ENCODE data around the gene TUT1. TPM values are rescaled to one million over a fixed set of nuclear protein-coding genes. Genes with fewer than 3 reads are reported as not detected.

TUT1 gene
- total and polyA plus RNA-seq, 2 experiments from 2014 or later: 12.8 to 22.2 TPM

DNA sequence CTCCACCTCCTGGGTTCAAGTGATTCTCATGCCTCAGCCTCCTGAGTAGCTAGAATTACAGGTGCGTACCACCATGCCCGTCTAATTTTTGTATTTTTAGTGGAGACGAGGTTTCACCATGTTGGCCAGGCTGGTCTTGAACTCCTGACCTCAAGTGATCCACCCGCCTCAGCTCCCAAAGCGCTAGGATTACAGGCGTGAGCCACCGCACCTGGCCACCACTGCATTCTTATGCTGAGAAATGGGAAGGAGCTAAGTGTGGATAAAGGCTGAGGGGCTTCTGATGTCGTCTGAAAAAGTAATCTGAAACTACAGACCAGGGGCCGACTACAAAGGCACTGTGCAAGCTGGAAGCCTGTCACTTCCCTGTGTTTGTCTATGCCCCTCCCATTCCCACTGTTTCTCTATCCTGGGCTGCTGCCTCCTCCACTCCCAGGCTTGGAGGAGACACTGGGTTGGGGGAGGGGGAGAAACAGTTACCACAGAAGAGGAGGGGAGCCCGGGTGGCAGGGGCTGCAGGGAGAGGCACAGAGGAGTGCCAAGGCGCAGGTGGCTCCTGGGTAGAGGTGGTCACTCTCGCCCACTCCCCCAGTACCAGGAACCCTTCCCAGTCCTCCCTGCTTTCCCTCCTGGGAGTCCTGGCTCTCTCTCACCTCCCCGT lies 13.3 kb upstream of the TUT1 start:
- Histone ChIP-seq H3K4me2 (peak overlapping the region; percentile 43; the same call in 1 of the 2 replicates), H3K27me3 (ENCODE audit: insufficient read depth) (peaks cover 43% of the 10 kb centered on the region), H3K79me2 (replicated peaks; ENCODE audit: insufficient read depth) (peaks cover 14% of the 10 kb centered on the region), H3K9me2 (ENCODE audit: insufficient read depth) (no peaks in the 10 kb centered on the region), H3K4me1 (ENCODE audit: insufficient read depth) (peaks cover 14% of the 10 kb centered on the region; the same call in 1 of the 2 replicates), H2AFZ (no peak overlapping the region), H3K4me3 (no peak overlapping the region), H3K27ac (ENCODE audit: low read depth) (no peak overlapping the region), H3K36me3 (ENCODE audit: insufficient read depth) (no peaks in the 10 kb centered on the region), H4K20me1 (replicated peaks; ENCODE audit: insufficient read depth) (peaks cover 10% of the 10 kb centered on the region; the same call in 1 of the 2 replicates), H3F3A (replicated peaks; ENCODE audit: low read depth) (peaks cover 20% of the 10 kb centered on the region)
- Mint-ChIP-seq H3K27ac (no peak overlapping the region), H3K9me3 (no peaks in the 10 kb centered on the region; the same call in 2 of the 3 replicates), H3K4me3 (no peak overlapping the region), H3K36me3 (ENCODE audit: low read depth) (peaks cover 20% of the 10 kb centered on the region), H3K4me1 (peaks cover 55% of the 10 kb centered on the region), H3K27me3 (ENCODE audit: insufficient read depth, low read depth, poor library complexity) (peaks cover 30% of the 10 kb centered on the region)
- ATAC-seq (peak; percentile 0; the same call in 1 of the 3 replicates), DNase-seq (ENCODE audit: low spot score) (peak; percentile 67)
- TF ChIP-seq, protein P1, sequence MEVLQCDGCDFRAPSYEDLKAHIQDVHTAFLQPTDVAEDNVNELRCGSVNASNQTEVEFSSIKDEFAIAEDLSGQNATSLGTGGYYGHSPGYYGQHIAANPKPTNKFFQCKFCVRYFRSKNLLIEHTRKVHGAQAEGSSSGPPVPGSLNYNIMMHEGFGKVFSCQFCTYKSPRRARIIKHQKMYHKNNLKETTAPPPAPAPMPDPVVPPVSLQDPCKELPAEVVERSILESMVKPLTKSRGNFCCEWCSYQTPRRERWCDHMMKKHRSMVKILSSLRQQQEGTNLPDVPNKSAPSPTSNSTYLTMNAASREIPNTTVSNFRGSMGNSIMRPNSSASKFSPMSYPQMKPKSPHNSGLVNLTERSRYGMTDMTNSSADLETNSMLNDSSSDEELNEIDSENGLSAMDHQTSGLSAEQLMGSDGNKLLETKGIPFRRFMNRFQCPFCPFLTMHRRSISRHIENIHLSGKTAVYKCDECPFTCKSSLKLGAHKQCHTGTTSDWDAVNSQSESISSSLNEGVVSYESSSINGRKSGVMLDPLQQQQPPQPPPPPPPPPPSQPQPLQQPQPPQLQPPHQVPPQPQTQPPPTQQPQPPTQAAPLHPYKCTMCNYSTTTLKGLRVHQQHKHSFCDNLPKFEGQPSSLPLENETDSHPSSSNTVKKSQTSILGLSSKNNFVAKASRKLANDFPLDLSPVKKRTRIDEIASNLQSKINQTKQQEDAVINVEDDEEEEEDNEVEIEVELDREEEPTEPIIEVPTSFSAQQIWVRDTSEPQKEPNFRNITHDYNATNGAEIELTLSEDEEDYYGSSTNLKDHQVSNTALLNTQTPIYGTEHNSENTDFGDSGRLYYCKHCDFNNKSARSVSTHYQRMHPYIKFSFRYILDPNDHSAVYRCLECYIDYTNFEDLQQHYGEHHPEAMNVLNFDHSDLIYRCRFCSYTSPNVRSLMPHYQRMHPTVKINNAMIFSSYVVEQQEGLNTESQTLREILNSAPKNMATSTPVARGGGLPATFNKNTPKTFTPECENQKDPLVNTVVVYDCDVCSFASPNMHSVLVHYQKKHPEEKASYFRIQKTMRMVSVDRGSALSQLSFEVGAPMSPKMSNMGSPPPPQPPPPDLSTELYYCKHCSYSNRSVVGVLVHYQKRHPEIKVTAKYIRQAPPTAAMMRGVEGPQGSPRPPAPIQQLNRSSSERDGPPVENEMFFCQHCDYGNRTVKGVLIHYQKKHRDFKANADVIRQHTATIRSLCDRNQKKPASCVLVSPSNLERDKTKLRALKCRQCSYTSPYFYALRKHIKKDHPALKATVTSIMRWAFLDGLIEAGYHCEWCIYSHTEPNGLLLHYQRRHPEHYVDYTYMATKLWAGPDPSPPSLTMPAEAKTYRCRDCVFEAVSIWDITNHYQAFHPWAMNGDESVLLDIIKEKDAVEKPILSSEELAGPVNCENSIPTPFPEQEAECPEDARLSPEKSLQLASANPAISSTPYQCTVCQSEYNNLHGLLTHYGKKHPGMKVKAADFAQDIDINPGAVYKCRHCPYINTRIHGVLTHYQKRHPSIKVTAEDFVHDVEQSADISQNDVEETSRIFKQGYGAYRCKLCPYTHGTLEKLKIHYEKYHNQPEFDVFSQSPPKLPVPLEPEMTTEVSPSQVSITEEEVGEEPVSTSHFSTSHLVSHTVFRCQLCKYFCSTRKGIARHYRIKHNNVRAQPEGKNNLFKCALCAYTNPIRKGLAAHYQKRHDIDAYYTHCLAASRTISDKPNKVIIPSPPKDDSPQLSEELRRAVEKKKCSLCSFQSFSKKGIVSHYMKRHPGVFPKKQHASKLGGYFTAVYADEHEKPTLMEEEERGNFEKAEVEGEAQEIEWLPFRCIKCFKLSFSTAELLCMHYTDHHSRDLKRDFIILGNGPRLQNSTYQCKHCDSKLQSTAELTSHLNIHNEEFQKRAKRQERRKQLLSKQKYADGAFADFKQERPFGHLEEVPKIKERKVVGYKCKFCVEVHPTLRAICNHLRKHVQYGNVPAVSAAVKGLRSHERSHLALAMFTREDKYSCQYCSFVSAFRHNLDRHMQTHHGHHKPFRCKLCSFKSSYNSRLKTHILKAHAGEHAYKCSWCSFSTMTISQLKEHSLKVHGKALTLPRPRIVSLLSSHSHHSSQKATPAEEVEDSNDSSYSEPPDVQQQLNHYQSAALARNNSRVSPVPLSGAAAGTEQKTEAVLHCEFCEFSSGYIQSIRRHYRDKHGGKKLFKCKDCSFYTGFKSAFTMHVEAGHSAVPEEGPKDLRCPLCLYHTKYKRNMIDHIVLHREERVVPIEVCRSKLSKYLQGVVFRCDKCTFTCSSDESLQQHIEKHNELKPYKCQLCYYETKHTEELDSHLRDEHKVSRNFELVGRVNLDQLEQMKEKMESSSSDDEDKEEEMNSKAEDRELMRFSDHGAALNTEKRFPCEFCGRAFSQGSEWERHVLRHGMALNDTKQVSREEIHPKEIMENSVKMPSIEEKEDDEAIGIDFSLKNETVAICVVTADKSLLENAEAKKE (CRISPR knock-in tag; IDR thresholded peaks at IDR 0.05): no peak
- TF ChIP-seq, protein P2, sequence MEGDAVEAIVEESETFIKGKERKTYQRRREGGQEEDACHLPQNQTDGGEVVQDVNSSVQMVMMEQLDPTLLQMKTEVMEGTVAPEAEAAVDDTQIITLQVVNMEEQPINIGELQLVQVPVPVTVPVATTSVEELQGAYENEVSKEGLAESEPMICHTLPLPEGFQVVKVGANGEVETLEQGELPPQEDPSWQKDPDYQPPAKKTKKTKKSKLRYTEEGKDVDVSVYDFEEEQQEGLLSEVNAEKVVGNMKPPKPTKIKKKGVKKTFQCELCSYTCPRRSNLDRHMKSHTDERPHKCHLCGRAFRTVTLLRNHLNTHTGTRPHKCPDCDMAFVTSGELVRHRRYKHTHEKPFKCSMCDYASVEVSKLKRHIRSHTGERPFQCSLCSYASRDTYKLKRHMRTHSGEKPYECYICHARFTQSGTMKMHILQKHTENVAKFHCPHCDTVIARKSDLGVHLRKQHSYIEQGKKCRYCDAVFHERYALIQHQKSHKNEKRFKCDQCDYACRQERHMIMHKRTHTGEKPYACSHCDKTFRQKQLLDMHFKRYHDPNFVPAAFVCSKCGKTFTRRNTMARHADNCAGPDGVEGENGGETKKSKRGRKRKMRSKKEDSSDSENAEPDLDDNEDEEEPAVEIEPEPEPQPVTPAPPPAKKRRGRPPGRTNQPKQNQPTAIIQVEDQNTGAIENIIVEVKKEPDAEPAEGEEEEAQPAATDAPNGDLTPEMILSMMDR (conservative IDR thresholded peaks at IDR 0.05; ENCODE audit: low read depth in 2 of 2): no peak
- TF ChIP-seq POLR2AphosphoS5 (IDR thresholded peaks at IDR 0.05; ENCODE audit: low read depth) (no peak), NANOG (IDR thresholded peaks at IDR 0.05; ENCODE audit: borderline replicate concordance) (no peak), ZNF331 (CRISPR knock-in tag; IDR thresholded peaks at IDR 0.05; ENCODE audit: low read depth) (no peak), EZH2phosphoT487 (IDR thresholded peaks at IDR 0.05; ENCODE audit: unreplicated experiment) (no peak), JUNB (IDR thresholded peaks at IDR 0.05; ENCODE audit: unreplicated experiment) (no peak), STAT1 (IDR thresholded peaks at IDR 0.05; ENCODE audit: unreplicated experiment) (no peak), CREB1 (CRISPR knock-in tag; IDR thresholded peaks at IDR 0.05; ENCODE audit: low read depth) (no peak), EZH2 (IDR thresholded peaks at IDR 0.05; ENCODE audit: low read depth, unreplicated experiment) (no peak), ZNF114 (CRISPR knock-in tag; IDR thresholded peaks at IDR 0.05) (no peak)
- TF ChIP-seq, protein P3, sequence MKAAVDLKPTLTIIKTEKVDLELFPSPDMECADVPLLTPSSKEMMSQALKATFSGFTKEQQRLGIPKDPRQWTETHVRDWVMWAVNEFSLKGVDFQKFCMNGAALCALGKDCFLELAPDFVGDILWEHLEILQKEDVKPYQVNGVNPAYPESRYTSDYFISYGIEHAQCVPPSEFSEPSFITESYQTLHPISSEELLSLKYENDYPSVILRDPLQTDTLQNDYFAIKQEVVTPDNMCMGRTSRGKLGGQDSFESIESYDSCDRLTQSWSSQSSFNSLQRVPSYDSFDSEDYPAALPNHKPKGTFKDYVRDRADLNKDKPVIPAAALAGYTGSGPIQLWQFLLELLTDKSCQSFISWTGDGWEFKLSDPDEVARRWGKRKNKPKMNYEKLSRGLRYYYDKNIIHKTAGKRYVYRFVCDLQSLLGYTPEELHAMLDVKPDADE (IDR thresholded peaks at IDR 0.05): no peak
- TF ChIP-seq, protein P4, sequence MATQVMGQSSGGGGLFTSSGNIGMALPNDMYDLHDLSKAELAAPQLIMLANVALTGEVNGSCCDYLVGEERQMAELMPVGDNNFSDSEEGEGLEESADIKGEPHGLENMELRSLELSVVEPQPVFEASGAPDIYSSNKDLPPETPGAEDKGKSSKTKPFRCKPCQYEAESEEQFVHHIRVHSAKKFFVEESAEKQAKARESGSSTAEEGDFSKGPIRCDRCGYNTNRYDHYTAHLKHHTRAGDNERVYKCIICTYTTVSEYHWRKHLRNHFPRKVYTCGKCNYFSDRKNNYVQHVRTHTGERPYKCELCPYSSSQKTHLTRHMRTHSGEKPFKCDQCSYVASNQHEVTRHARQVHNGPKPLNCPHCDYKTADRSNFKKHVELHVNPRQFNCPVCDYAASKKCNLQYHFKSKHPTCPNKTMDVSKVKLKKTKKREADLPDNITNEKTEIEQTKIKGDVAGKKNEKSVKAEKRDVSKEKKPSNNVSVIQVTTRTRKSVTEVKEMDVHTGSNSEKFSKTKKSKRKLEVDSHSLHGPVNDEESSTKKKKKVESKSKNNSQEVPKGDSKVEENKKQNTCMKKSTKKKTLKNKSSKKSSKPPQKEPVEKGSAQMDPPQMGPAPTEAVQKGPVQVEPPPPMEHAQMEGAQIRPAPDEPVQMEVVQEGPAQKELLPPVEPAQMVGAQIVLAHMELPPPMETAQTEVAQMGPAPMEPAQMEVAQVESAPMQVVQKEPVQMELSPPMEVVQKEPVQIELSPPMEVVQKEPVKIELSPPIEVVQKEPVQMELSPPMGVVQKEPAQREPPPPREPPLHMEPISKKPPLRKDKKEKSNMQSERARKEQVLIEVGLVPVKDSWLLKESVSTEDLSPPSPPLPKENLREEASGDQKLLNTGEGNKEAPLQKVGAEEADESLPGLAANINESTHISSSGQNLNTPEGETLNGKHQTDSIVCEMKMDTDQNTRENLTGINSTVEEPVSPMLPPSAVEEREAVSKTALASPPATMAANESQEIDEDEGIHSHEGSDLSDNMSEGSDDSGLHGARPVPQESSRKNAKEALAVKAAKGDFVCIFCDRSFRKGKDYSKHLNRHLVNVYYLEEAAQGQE (IDR thresholded peaks at IDR 0.05; ENCODE audit: unreplicated experiment): no peak

All from GM23338 (cell line).